Activated T-cell treated with anti-CD3 and anti-CD28 coated beads for 24 hours (primary cell): ENCODE results near the gene PROSER1.
"Not testable (repeated sequence)": the region's sequence is repeated elsewhere in the genome, so short reads cannot be mapped to it uniquely, and the experiment has no call there.

Experiments
- DNase-seq: peaks from one replicate; pipeline ENCODE4 v3.0.0-alpha.2; 2020; ENCODE audit warnings: low read depth

PROSER1 gene

DNA sequence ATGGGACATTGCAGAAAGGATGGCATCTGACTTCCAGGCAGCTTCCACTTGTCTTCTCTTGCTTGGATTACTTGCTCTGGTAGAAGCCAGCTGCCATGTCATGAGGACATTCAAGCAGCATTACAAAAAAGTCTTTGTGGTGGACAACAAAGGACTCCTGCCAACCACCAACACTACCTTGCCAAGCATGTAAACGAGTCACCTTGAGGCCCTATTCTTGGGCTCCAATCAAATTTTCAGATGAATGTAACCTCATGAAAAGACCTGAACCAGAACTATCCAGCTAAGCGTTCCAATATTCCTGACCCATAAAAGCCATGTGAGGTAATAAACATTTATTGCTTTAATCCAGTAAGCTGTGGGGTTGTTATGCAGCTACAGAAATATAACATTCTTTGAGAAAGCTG, 12.5 kb downstream of the PROSER1 start:
- DNase-seq = no peak

DNA sequence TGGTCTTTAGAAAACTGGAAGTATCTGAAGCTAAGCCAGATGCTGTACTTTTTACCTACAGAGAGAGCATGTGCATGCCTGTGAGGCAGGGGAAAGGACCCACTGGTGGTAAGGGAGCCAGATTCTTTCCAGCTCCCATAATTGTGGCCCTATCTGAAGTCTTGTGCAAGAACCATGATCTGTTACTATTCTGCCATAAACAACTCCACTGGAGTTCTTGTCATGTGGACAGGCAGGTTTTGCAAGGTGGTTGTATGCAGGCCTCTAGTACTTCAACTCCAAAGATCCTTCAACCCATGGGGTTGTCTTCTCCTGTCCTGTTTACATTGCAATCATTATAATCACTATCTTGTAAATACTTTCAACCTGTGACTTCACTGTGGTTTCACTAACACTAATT, 14.1 kb downstream of the PROSER1 start:
- DNase-seq = no peak

DNA sequence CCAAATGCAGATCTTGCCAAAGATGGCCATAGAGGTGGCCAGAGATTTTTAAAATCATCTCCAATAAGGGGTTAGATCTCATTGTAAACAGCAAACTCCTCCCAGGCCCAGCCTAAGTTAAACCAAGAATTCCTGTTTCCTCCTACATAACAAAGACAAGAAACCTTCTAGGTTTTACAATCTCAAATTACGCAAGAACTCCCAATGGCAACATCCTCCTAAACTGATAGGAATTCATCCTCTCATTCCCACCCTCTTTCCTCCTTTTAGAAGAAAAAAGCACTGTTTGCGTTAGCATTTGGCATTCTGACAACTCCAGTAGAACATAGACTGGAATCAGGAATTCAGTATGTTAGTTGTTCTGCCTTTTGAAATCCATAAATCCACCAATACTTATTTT, 14.6 kb downstream of the PROSER1 start:
- no peak for DNase-seq

GRCh38 chr13:39020853-39021462, 16.9 kb downstream of the PROSER1 start:
- DNase-seq = no peak

- no peak for DNase-seq
These were observed 21.1 kb downstream of the PROSER1 start for GRCh38 chr13:39016787-39017186.

DNA sequence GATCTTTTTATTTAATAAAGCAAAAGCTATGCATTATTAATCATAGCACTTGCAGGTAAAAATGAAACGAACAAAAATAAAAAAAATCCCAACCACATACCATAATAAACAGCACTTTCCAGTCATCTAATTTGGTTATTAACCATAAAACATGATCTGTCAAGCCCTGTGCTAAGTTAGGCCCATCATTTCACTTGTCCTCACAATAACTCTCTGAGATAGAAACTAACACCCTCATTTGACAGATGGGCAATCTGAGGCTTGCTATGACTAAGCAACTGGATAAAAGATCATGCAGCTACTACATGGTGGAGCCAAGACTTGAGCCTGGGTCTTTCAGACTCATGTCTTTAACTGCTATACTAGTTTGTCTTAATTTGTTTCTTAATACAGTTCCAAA, 21.8 kb downstream of the PROSER1 start:
- no peak for DNase-seq

- DNase-seq = no peak
These were observed 24.4 kb downstream of the PROSER1 start for GRCh38 chr13:39013462-39013861.

DNA sequence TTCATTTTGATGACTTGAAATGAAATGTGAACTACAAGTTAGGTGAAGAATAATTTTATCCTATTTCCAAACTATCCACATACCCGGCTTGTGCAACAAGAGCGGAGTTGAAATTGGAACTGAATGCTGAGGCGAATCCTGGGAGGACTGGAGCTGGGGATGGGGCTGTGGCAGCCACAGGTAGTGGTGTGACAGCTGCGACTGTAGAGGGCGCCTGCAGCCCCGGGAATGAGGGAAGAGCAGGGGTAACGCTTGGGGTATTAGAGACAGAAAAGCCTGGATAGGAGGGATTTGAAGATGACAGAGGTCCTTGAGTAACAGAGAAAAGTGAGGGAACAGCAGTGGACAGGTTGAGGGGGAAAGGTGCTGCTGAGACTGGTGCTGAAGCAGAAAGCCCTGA, 25.3 kb downstream of the PROSER1 start:
- no peak for DNase-seq

DNA sequence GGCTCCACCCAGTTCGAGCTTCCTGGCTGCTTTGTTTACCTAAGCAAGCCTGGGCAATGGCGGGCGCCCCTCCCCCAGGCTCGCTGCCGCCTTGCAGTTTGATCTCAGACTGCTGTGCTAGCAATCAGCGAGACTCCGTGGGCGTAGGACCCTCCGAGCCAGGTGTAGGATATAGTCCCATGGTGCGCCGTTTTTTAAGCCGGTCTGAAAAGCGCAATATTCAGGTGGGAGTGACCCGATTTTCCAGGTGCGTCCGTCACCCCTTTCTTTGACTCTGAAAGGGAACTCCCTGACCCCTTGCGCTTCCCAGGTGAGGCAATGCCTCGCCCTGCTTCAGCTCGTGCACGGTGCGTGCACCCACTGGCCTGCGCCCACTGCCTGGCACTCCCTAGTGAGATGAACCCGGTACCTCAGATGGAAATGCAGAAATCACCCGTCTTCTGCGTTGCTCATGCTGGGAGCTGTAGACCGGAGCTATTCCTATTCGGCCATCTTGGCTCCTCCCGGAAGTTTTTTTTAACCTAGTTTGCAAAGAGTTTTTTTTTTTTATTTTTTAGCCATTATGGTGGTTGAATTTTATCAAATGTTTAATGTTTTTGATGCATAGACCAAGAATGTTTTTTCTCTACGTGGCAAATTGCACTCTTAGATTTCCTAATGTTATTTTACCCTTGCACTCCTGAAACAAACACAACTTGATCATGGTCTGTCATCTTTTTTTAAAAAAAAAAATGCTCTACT, 31.3 kb downstream of the PROSER1 start:
- DNase-seq = not testable (repeated sequence)

GRCh38 chr13:38998739-38999138, 39.1 kb downstream of the PROSER1 start:
- DNase-seq = no peak

- DNase-seq = no peak
These were observed 44.5 kb downstream of the PROSER1 start for GRCh38 chr13:38993381-38993780.

DNA sequence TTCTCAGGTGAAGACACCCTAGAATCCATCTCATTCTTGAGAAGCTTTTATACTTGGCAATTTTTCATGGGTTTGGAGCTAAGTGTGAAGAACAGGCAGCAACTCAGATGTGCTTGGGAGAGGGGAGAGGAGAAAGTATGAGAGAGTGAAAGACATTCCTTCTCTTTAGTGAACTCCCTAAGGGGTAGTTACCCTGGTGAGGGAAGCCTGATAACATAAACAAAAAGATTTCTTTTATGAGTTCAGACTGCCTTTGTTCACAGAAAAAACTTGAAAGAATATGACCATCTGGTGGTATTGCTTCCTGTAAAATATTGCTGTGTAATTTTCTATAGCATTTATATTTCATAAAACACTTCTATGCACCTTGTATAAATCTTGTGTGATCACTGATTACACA, 47.2 kb downstream of the PROSER1 start, which contains the start of gene STOML3:
Gene STOML3, minus strand, starts transcription at position 139 of the 400 bp plus-strand sequence. Its CDS starts 110 bp downstream, at position 29.
- DNase-seq = no peak

GRCh38 chr13:38981096-38981495, 56.8 kb downstream of the PROSER1 start:
- DNase-seq = no peak

DNA sequence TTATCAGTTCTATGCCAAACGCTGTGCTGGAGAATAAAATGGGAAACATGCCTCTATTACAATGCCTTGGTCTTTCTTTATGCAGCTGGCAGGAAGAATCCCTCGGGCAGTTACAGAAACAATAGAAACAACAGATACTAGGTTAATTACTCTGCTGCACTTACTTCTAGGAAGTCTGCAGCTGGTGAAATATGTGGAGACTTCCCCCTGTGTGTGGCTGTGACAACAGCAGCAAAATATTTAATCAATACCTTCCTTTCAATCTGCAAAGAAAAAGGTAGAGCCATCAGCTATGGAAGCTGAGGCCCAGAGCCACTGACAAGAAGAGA, 57.2 kb downstream of the PROSER1 start:
- DNase-seq = no peak

- DNase-seq = no peak
These were observed 57.8 kb downstream of the PROSER1 start for GRCh38 chr13:38979891-38980749.

DNA sequence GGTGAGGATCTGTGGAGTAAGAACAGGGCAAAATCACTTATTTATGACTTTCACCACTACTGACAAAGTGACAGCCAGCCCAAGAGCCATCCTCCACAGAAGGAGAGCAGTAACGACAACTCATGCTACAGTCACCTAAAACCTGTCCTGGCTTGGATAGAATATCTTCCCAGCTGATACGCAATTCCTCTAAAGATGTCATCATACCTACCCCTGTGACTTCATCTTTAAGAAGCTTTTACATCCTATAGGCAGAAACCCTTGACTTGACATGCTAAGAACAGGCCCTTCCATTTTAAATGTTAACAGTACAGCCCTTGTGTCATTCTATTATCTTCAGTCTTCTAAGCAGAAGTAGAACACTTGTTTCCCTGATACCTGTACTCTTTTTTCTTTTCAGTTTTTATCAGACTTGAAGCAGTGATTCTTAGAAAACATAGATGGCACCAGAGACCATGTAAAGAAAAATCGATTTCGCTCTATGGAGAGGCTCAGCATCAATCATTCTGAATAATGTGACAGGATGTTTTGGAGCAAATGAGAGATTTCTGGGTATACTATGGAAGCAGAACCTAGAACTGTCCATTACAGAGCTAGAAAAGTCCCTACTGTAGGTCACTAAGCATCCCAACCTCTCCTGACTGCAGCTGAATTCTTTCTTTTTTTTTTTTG, 67.4 kb downstream of the PROSER1 start:
- DNase-seq = no peak

DNA sequence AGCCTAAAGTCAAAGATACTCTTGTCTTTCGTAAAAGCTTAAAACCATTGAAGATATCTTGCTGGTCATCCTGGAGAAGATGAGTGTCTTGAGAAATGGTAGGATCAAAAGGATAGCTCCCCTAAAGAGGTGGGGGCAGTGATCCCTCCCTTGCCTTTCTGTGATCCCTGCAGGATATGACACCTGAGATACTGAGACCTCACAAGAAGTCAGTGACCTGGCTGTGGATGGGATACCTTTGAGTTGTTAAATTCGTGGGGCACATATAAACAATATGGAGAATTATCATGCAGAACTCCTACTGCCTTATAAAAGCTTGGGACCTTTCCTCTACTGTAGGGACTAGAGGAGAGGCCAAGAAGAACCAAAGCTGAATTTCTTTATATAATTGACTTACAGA, 68.7 kb downstream of the PROSER1 start:
- no peak for DNase-seq

DNA sequence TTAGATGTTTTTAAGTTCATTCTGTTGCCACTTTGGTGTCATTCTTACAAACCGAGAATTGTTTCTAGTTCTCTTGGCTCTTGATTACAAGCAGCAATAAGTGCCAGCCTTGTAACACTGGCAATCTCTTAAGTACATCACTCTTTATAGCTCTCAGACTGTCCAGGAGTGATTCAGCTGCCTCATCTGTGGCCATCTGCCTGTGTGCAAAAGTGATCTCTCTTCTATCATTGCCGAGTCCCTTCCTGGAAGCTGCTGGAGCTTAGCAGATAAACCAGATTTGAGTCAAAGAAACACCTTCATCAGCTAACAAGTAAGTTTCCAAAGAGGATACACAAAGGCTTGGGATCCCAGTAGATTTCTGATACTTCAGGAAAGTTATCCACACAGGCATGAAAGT, 70.4 kb downstream of the PROSER1 start:
- DNase-seq = no peak

- DNase-seq = no peak
These were observed 72.6 kb downstream of the PROSER1 start for GRCh38 chr13:38965281-38965680.

DNA sequence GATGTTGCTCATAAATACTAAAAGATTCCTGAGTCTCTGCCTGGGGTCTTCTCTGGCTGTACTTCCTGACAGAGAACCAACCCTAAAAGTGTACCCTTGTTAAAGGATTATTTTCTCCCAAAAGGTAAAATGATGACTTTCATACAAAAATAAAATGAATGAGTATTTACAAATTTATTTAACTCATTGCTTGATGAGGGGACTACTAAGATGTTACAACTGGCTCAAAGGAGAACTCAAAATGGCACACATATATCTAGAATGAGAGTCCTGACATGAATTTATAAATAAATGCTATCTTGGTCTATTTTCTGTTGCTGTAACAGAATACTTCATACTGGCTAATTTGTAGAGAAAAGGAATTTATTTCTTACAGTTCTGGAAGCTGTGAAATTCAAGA, 77.7 kb downstream of the PROSER1 start:
- no peak for DNase-seq
